ENCODE measurements around the gene INO80. TPM values are rescaled to one million over a fixed set of nuclear protein-coding genes. Genes with fewer than 3 reads are reported as not detected.

Gene INO80
- total RNA-seq, 2 donors from 2014 or later = 14.8 to 17.5 TPM

- H3K27me3 ChIP-seq (ENCODE audit: control insufficient read depth, insufficient read depth, low read length, poor library complexity, severe bottlenecking) = no peaks in the 10 kb centered on the region
- 83 to 98% methylated on average over 1 to 2 of the region's 2 CpGs for WGBS, 2 experiments (ENCODE audit: insufficient coverage in 1 of 2, insufficient read length in 1 of 2)
- no peaks in the 10 kb centered on the region for H3K4me1 ChIP-seq (ENCODE audit: control insufficient read depth, insufficient read depth, low read length)
- no peaks in the 10 kb centered on the region for H3K9me3 Mint-ChIP-seq
- no peak overlapping the region for H3K27ac ChIP-seq (ENCODE audit: low read depth, low read length)
- no peak overlapping the region for H3K27ac Mint-ChIP-seq
- TF ChIP-seq CTCF (conservative IDR thresholded peaks at IDR 0.05) = no peak
- H3K36me3 Mint-ChIP-seq (ENCODE audit: low read depth) = peaks cover 76% of the 10 kb centered on the region
- no peak overlapping the region for H3K4me3 ChIP-seq (ENCODE audit: low read length)
- H3K36me3 ChIP-seq (ENCODE audit: control insufficient read depth, insufficient read depth, low read length) = peaks cover 90% of the 10 kb centered on the region
- DNase-seq = no peak
- H3K9me3 ChIP-seq (ENCODE audit: control insufficient read depth, low read length) = no peaks in the 10 kb centered on the region
- no peak overlapping the region for H3K4me3 Mint-ChIP-seq
- H3K4me1 Mint-ChIP-seq = no peaks in the 10 kb centered on the region
- H3K27me3 Mint-ChIP-seq (ENCODE audit: insufficient read depth) = no peaks in the 10 kb centered on the region
- no peak overlapping the region for H3K9ac ChIP-seq (ENCODE audit: extremely low read depth, low read length, poor library complexity, severe bottlenecking)
Observed at GRCh38 chr15:41051139-41051538, 64.9 kb downstream of the INO80 start.

GRCh38 chr15:41048852-41049251 lies 67.2 kb downstream of the INO80 start:
- no peaks in the 10 kb centered on the region for H3K4me1 ChIP-seq (ENCODE audit: control insufficient read depth, insufficient read depth, low read length)
- no peak overlapping the region for H3K9ac ChIP-seq (ENCODE audit: extremely low read depth, low read length, poor library complexity, severe bottlenecking)
- Mint-ChIP-seq H3K4me1 (no peaks in the 10 kb centered on the region), H3K27me3 (ENCODE audit: insufficient read depth) (no peaks in the 10 kb centered on the region), H3K36me3 (ENCODE audit: low read depth) (peaks cover 63% of the 10 kb centered on the region), H3K9me3 (no peaks in the 10 kb centered on the region), H3K27ac (no peak overlapping the region), H3K4me3 (no peak overlapping the region)
- H3K9me3 ChIP-seq (ENCODE audit: control insufficient read depth, low read length) = no peaks in the 10 kb centered on the region
- H3K4me3 ChIP-seq (ENCODE audit: low read length) = no peak overlapping the region
- WGBS, 2 experiments (ENCODE audit: insufficient coverage in 1 of 2, insufficient read length in 1 of 2) = 100% methylated on average over 1 of the region's 1 CpG; no CpG with 5 or more reads in 1 of the 2 experiments
- no peak for TF ChIP-seq CTCF (conservative IDR thresholded peaks at IDR 0.05)
- no peak overlapping the region for H3K27ac ChIP-seq (ENCODE audit: low read depth, low read length)
- peaks cover 90% of the 10 kb centered on the region for H3K36me3 ChIP-seq (ENCODE audit: control insufficient read depth, insufficient read depth, low read length)
- H3K27me3 ChIP-seq (ENCODE audit: control insufficient read depth, insufficient read depth, low read length, poor library complexity, severe bottlenecking) = no peaks in the 10 kb centered on the region
- DNase-seq = no peak

GRCh38 chr15:41048397-41048796 lies 67.7 kb downstream of the INO80 start:
- Mint-ChIP-seq H3K27me3 (ENCODE audit: insufficient read depth) (no peaks in the 10 kb centered on the region), H3K4me1 (no peaks in the 10 kb centered on the region), H3K36me3 (ENCODE audit: low read depth) (peaks cover 63% of the 10 kb centered on the region), H3K27ac (no peak overlapping the region), H3K4me3 (no peak overlapping the region), H3K9me3 (no peaks in the 10 kb centered on the region)
- Histone ChIP-seq H3K4me3 (ENCODE audit: low read length) (no peak overlapping the region), H3K9ac (ENCODE audit: extremely low read depth, low read length, poor library complexity, severe bottlenecking) (no peak overlapping the region), H3K9me3 (ENCODE audit: control insufficient read depth, low read length) (no peaks in the 10 kb centered on the region), H3K27ac (ENCODE audit: low read depth, low read length) (no peak overlapping the region), H3K4me1 (ENCODE audit: control insufficient read depth, insufficient read depth, low read length) (no peaks in the 10 kb centered on the region), H3K36me3 (ENCODE audit: control insufficient read depth, insufficient read depth, low read length) (peaks cover 90% of the 10 kb centered on the region), H3K27me3 (ENCODE audit: control insufficient read depth, insufficient read depth, low read length, poor library complexity, severe bottlenecking) (no peaks in the 10 kb centered on the region)
- no peak for DNase-seq
- no peak for TF ChIP-seq CTCF (conservative IDR thresholded peaks at IDR 0.05)
